Activated T-helper 1 cell treated with anti-CD3 and anti-CD28 coated beads, Interleukin-12 subunit alpha, Interleukin-12 subunit beta, Interleukin-2, Interleukin-4 antibody, amounts not matched to agents 30 ng/mL and 10 ng/mL and 1 ng/mL, durations not matched to agents 14 hours and 24 hours and 36 hours (primary cell): ENCODE data around the gene MCL1. TPM values are rescaled to one million over a fixed set of nuclear protein-coding genes. Genes with fewer than 3 reads are reported as not detected.
"Not testable (repeated sequence)": the region's sequence is repeated elsewhere in the genome, so short reads cannot be mapped to it uniquely, and the experiment has no call there.

ENCODE experiments used
- DNase-seq: peaks from one replicate; pipeline ENCODE4 v3.0.0; 2021; ENCODE audit warnings: low spot score
- H3K27ac Mint-ChIP-seq: one replicate; pipeline ENCODE4 v1.8.0; 2021; ENCODE audit warnings: mild to moderate bottlenecking, mixed read lengths
- H3K27me3 Mint-ChIP-seq: one replicate; pipeline ENCODE4 v1.8.0; 2022; ENCODE audit warnings: mild to moderate bottlenecking, moderate library complexity, mixed read lengths; ENCODE audit not compliant: insufficient read depth
- H3K36me3 Mint-ChIP-seq: one replicate; pipeline ENCODE4 v1.8.0; 2021; ENCODE audit warnings: low read depth, mixed read lengths
- H3K4me1 Mint-ChIP-seq: one replicate; pipeline ENCODE4 v1.8.0; 2021; ENCODE audit warnings: low read depth, mixed read lengths
- H3K4me3 Mint-ChIP-seq: one replicate; pipeline ENCODE4 v1.8.0; 2021; ENCODE audit warnings: mild to moderate bottlenecking, moderate library complexity, mixed read lengths
- H3K9me3 Mint-ChIP-seq: one replicate; pipeline ENCODE4 v1.8.0; 2021; ENCODE audit warnings: mixed read lengths
- intact Hi-C: fragments of 100-400 bp; cut with micrococcal nuclease; formaldehyde crosslinking; loops from one replicate; pipeline ENCODE4 v1.15.1; 2024
- total RNA-seq: library from RNA; stranded (reverse); gene quantifications from 2 replicates; pipeline ENCODE4 v1.2.3, GENCODE V29; 2022

MCL1 gene
- total RNA-seq, 1 donor from 2014 or later, result 311 TPM

GRCh38 chr1:150615346-150616201 is 36.2 kb upstream of the MCL1 start:
- Mint-ChIP-seq H3K4me1 (peaks cover 77% of the 10 kb centered on the region), H3K27me3 (no peaks in the 10 kb centered on the region), H3K9me3 (no peaks in the 10 kb centered on the region), H3K4me3 (peak overlapping the region; percentile 45), H3K36me3 (peaks cover 39% of the 10 kb centered on the region), H3K27ac (peak overlapping the region; percentile 91)
- intact Hi-C loops, result no loop called here
- DNase-seq, result no peak

GRCh38 chr1:150613061-150613920 is 33.9 kb upstream of the MCL1 start:
- H3K27me3 Mint-ChIP-seq, result no peaks in the 10 kb centered on the region
- H3K4me3 Mint-ChIP-seq, result peak overlapping the region; percentile 53
- peaks cover 32% of the 10 kb centered on the region for H3K36me3 Mint-ChIP-seq
- no peaks in the 10 kb centered on the region for H3K9me3 Mint-ChIP-seq
- intact Hi-C loops, result loop anchor here (1.0 to 5.0 kb wide), 4 partner anchors 11 to 606 kb away; partner anchors contain the start of gene TARS2
- H3K27ac Mint-ChIP-seq, result peak overlapping the region; percentile 98
- H3K4me1 Mint-ChIP-seq, result peaks cover 62% of the 10 kb centered on the region
- DNase-seq, result peak; percentile 49

GRCh38 chr1:150612014-150612345 is 32.6 kb upstream of the MCL1 start:
- Mint-ChIP-seq H3K27me3 (no peaks in the 10 kb centered on the region), H3K4me1 (peaks cover 56% of the 10 kb centered on the region), H3K27ac (peak overlapping the region; percentile 98), H3K36me3 (peaks cover 30% of the 10 kb centered on the region), H3K4me3 (peak overlapping the region; percentile 15), H3K9me3 (no peaks in the 10 kb centered on the region)
- DNase-seq, result no peak
- intact Hi-C loops, result loop anchor here (2.0 to 5.0 kb wide), 2 partner anchors 125 to 605 kb away; partner anchors contain the start of gene TARS2

- intact Hi-C loops, result loop anchor here (5.0 kb wide), 1 partner anchor 603 kb away; no protein-coding TSS in a partner anchor
- Mint-ChIP-seq H3K27ac (peak overlapping the region; percentile 98), H3K9me3 (no peaks in the 10 kb centered on the region), H3K27me3 (no peaks in the 10 kb centered on the region), H3K4me3 (no peak overlapping the region), H3K36me3 (peaks cover 21% of the 10 kb centered on the region), H3K4me1 (peaks cover 48% of the 10 kb centered on the region)
- no peak for DNase-seq
Measured at GRCh38 chr1:150610576-150610975, 31.2 kb upstream of the MCL1 start.

- peaks cover 21% of the 10 kb centered on the region for H3K36me3 Mint-ChIP-seq
- H3K27me3 Mint-ChIP-seq, result no peaks in the 10 kb centered on the region
- no peak for DNase-seq
- H3K27ac Mint-ChIP-seq, result peak overlapping the region; percentile 77
- no peak overlapping the region for H3K4me3 Mint-ChIP-seq
- H3K9me3 Mint-ChIP-seq, result no peaks in the 10 kb centered on the region
- H3K4me1 Mint-ChIP-seq, result peaks cover 43% of the 10 kb centered on the region
- intact Hi-C loops, result loop anchor here (5.0 kb wide), 1 partner anchor 602 kb away; no protein-coding TSS in a partner anchor
Measured at GRCh38 chr1:150609732-150610131, 30.3 kb upstream of the MCL1 start.

- no peak for DNase-seq
- no peaks in the 10 kb centered on the region for H3K9me3 Mint-ChIP-seq
- H3K27me3 Mint-ChIP-seq, result no peaks in the 10 kb centered on the region
- H3K36me3 Mint-ChIP-seq, result peaks cover 26% of the 10 kb centered on the region
- intact Hi-C loops, result no loop called here
- peak overlapping the region; percentile 35 for H3K27ac Mint-ChIP-seq
- H3K4me3 Mint-ChIP-seq, result no peak overlapping the region
- peaks cover 29% of the 10 kb centered on the region for H3K4me1 Mint-ChIP-seq
Measured at GRCh38 chr1:150606463-150607142, 27.2 kb upstream of the MCL1 start.

GRCh38 chr1:150605451-150605731 is 26.0 kb upstream of the MCL1 start:
- intact Hi-C loops, H3K4me3 Mint-ChIP-seq: not testable (repeated sequence)
- peaks cover 26% of the 10 kb centered on the region for H3K36me3 Mint-ChIP-seq

GRCh38 chr1:150604226-150604588 is 24.8 kb upstream of the MCL1 start:
- intact Hi-C loops, result no loop called here
- Mint-ChIP-seq H3K4me3 (no peak overlapping the region), H3K27ac (peak overlapping the region; percentile 80), H3K27me3 (no peaks in the 10 kb centered on the region), H3K9me3 (no peaks in the 10 kb centered on the region), H3K4me1 (peaks cover 22% of the 10 kb centered on the region), H3K36me3 (peaks cover 26% of the 10 kb centered on the region)
- DNase-seq, result no peak

More at GRCh38 chr1:150605451-150605731, 26.0 kb upstream of the MCL1 start:
- not testable (repeated sequence) for DNase-seq, H3K9me3 Mint-ChIP-seq, H3K27me3 Mint-ChIP-seq, H3K27ac Mint-ChIP-seq
- H3K4me1 Mint-ChIP-seq, result peaks cover 22% of the 10 kb centered on the region

- Mint-ChIP-seq H3K9me3 (no peaks in the 10 kb centered on the region), H3K27ac (peak overlapping the region; percentile 81), H3K4me1 (peaks cover 22% of the 10 kb centered on the region), H3K36me3 (peaks cover 24% of the 10 kb centered on the region), H3K27me3 (no peaks in the 10 kb centered on the region), H3K4me3 (no peak overlapping the region)
- no peak for DNase-seq
- intact Hi-C loops, result no loop called here
Measured at GRCh38 chr1:150603711-150604110, 24.3 kb upstream of the MCL1 start.

- H3K27ac Mint-ChIP-seq, intact Hi-C loops, H3K4me3 Mint-ChIP-seq, DNase-seq, H3K9me3 Mint-ChIP-seq, H3K27me3 Mint-ChIP-seq: not testable (repeated sequence)
- peaks cover 24% of the 10 kb centered on the region for H3K36me3 Mint-ChIP-seq
- peaks cover 22% of the 10 kb centered on the region for H3K4me1 Mint-ChIP-seq
Measured at GRCh38 chr1:150602372-150602771, 23.0 kb upstream of the MCL1 start.

GRCh38 chr1:150601540-150601939 is 22.1 kb upstream of the MCL1 start:
- no peak overlapping the region for H3K27ac Mint-ChIP-seq
- intact Hi-C loops, result no loop called here
- no peak overlapping the region for H3K4me3 Mint-ChIP-seq
- H3K36me3 Mint-ChIP-seq, result peaks cover 25% of the 10 kb centered on the region
- no peaks in the 10 kb centered on the region for H3K9me3 Mint-ChIP-seq
- H3K4me1 Mint-ChIP-seq, result peaks cover 20% of the 10 kb centered on the region
- DNase-seq, result no peak
- no peaks in the 10 kb centered on the region for H3K27me3 Mint-ChIP-seq

GRCh38 chr1:150598346-150598745 is 18.9 kb upstream of the MCL1 start:
- H3K27me3 Mint-ChIP-seq, intact Hi-C loops, H3K9me3 Mint-ChIP-seq, H3K4me1 Mint-ChIP-seq, H3K27ac Mint-ChIP-seq, H3K4me3 Mint-ChIP-seq, DNase-seq: not testable (repeated sequence)
- peaks cover 16% of the 10 kb centered on the region for H3K36me3 Mint-ChIP-seq
